ENCODE data around the gene KBTBD8. TPM values are rescaled to one million over a fixed set of nuclear protein-coding genes. Genes with fewer than 3 reads are reported as not detected.
A peak's percentile ranks its signal among the peaks of the same experiment; 100 is the strongest.

Gene KBTBD8
- total RNA-seq, 2 donors from 2014 or later, result 0.54 to 1.1 TPM

GRCh38 chr3:66971891-66972551 is 26.1 kb upstream of the KBTBD8 start:
- H3K27ac ChIP-seq, result no peak overlapping the region
- no peaks in the 10 kb centered on the region for H3K4me1 ChIP-seq (ENCODE audit: control insufficient read depth in 1 of 2, low read depth in 2 of 2)
- peak overlapping the region; percentile 64 for H3K4me3 ChIP-seq
- DNase-seq (ENCODE audit: low spot score), result peak; percentile 3
- H3K27me3 ChIP-seq (replicated peaks; ENCODE audit: insufficient read depth), result no peaks in the 10 kb centered on the region
- peak; percentile 55 for ATAC-seq (ENCODE audit: insufficient number of reproducible peaks, low FRiP score, low read depth)
- H3K36me3 ChIP-seq, result no peaks in the 10 kb centered on the region
- peak; percentile 70 for TF ChIP-seq CTCF (IDR thresholded peaks at IDR 0.05)
- H3K9me3 ChIP-seq, result no peaks in the 10 kb centered on the region

GRCh38 chr3:66980791-66981190 is 17.3 kb upstream of the KBTBD8 start:
- no peaks in the 10 kb centered on the region for H3K9me3 ChIP-seq
- H3K36me3 ChIP-seq, result no peaks in the 10 kb centered on the region
- H3K27me3 ChIP-seq (replicated peaks; ENCODE audit: insufficient read depth), result no peaks in the 10 kb centered on the region
- no peaks in the 10 kb centered on the region for H3K4me1 ChIP-seq (ENCODE audit: control insufficient read depth in 1 of 2, low read depth in 2 of 2)
- ATAC-seq (ENCODE audit: insufficient number of reproducible peaks, low FRiP score, low read depth) (no peak), DNase-seq (ENCODE audit: low spot score) (no peak)
- TF ChIP-seq CTCF (IDR thresholded peaks at IDR 0.05), result no peak
- no peak overlapping the region for H3K4me3 ChIP-seq
- no peak overlapping the region for H3K27ac ChIP-seq

- H3K36me3 ChIP-seq, result no peaks in the 10 kb centered on the region
- ATAC-seq (ENCODE audit: insufficient number of reproducible peaks, low FRiP score, low read depth) (no peak), DNase-seq (ENCODE audit: low spot score) (no peak)
- no peak for TF ChIP-seq CTCF (IDR thresholded peaks at IDR 0.05)
- no peak overlapping the region for H3K4me3 ChIP-seq
- no peak overlapping the region for H3K27ac ChIP-seq
- no peaks in the 10 kb centered on the region for H3K27me3 ChIP-seq (replicated peaks; ENCODE audit: insufficient read depth)
- no peaks in the 10 kb centered on the region for H3K9me3 ChIP-seq
- no peaks in the 10 kb centered on the region for H3K4me1 ChIP-seq (ENCODE audit: control insufficient read depth in 1 of 2, low read depth in 2 of 2)
Measured at GRCh38 chr3:66983101-66983500, 15.0 kb upstream of the KBTBD8 start.

DNA sequence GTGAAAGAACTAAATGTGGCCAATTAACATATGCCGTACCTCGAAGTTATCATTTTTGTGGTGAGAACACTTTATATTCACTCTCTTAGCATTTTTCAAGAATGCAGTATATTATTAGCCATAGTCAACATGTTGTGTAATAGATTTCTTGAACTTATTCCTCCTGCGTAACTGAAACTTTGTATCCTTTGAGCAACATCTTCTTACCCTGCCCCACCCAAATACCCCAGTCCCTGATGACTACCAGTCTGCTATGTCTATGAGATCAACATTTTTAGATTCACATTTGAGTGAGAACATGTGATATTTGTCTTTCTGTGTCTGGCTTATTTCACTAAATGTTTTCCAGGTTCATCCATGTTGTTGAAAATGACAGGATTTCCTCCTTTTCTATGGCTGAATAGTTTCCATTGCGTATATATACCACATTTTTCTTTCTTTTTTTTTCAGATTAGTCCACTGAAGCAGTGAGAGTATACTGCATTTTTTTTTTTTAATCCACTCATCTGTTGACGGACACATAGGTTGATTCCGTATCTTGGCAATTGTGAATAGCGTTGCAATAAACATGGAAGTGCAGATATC is 12.7 kb upstream of the KBTBD8 start:
- H3K27ac ChIP-seq, result no peak overlapping the region
- DNase-seq (ENCODE audit: low spot score), result no peak
- TF ChIP-seq CTCF (IDR thresholded peaks at IDR 0.05), result no peak
- no peaks in the 10 kb centered on the region for H3K4me1 ChIP-seq (ENCODE audit: control insufficient read depth in 1 of 2, low read depth in 2 of 2)
- H3K27me3 ChIP-seq (replicated peaks; ENCODE audit: insufficient read depth), result no peaks in the 10 kb centered on the region
- H3K36me3 ChIP-seq, result no peaks in the 10 kb centered on the region
- no peaks in the 10 kb centered on the region for H3K9me3 ChIP-seq
- no peak for ATAC-seq (ENCODE audit: insufficient number of reproducible peaks, low FRiP score, low read depth)
- no peak overlapping the region for H3K4me3 ChIP-seq

DNA sequence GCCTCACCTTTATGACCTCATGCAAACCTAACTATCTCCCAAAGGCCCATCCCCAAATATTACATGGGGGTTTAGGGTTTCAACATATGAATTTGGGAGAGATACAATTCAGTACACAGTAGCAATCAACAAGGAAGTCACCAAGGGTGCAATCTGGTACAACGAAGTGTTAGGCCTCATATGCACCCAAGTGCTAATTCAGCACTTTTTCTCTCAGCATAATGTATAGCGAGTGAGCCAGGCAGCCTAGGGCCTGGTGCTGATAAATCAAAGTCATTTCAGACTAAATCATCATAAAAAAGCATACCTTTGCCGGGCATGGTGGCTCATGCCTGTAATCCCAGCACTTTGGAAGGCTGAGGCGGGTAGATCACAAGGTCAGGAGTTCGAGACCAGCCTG is 11.7 kb upstream of the KBTBD8 start:
- Histone ChIP-seq H3K27ac (no peak overlapping the region), H3K36me3 (no peaks in the 10 kb centered on the region), H3K4me3 (no peak overlapping the region), H3K9me3 (no peaks in the 10 kb centered on the region), H3K27me3 (replicated peaks; ENCODE audit: insufficient read depth) (no peaks in the 10 kb centered on the region), H3K4me1 (ENCODE audit: control insufficient read depth in 1 of 2, low read depth in 2 of 2) (no peaks in the 10 kb centered on the region)
- TF ChIP-seq CTCF (IDR thresholded peaks at IDR 0.05), result no peak
- DNase-seq (ENCODE audit: low spot score), result no peak
- ATAC-seq (ENCODE audit: insufficient number of reproducible peaks, low FRiP score, low read depth), result no peak
